Tibial nerve (tissue), 4 donors: ENCODE results near the gene LIMK1.
"Not testable (repeated sequence)": the region's sequence is repeated elsewhere in the genome, so short reads cannot be mapped to it uniquely, and the experiment has no call there.

Experiments
- CTCF ChIP-seq, 5 experiments: fragments of 200-600 bp in 3 of 5; fragments of 450-650 bp in 2 of 5; sonication (generic) in 3 of 5; IDR thresholded peaks; one replicate each; pipeline ENCODE4 v1.5.1; 2016 to 2019; ENCODE audit warnings: antibody characterized with exemption in 5 of 5, mild to moderate bottlenecking in 3 of 5, moderate library complexity in 2 of 5
- EP300 ChIP-seq, 2 donors: sonication (generic); formaldehyde crosslinking; IDR thresholded peaks; one replicate each; pipeline ENCODE4 v1.6.1; 2017; ENCODE audit warnings: antibody characterized with exemption in 2 of 2, mild to moderate bottlenecking in 1 of 2

- TF ChIP-seq CTCF, EP300 (IDR thresholded peaks at IDR 0.05): not testable (repeated sequence)
Observed at GRCh38 chr7:74123892-74124291, 40.3 kb downstream of the LIMK1 start.
